K562 (cell line): ENCODE data around the gene SCN1A. TPM values are rescaled to one million over a fixed set of nuclear protein-coding genes. Genes with fewer than 3 reads are reported as not detected.
"Not testable (repeated sequence)": the region's sequence is repeated elsewhere in the genome, so short reads cannot be mapped to it uniquely, and the experiment has no call there.

ENCODE experiments used
- ATAC-seq: fragments of 200-7000 bp; cut with Tn5 transposase; 3 replicates; pipeline ENCODE4 v1.9.1; 2020; ENCODE audit warnings: moderate library complexity
- BruUV-seq: library from RNA; stranded (reverse); fragments of 400-500 nt; replicated peaks from 2 replicates; lab custom pipeline; 2021; lab: Mats Ljungman, UMichigan
- CTCF ChIA-PET: fragments of 300-600 bp; formaldehyde crosslinking; extraction: SDS; loops from one replicate; lab custom pipeline; 2021; ENCODE audit warnings: low intra/inter-chr PET ratio; lab: Yijun Ruan, JAX
- POLR2A ChIA-PET: fragments of 300-600, 350-650 bp; sonication (Branson Sonifier 250); formaldehyde crosslinking; extraction: SDS; loops from one replicate; lab custom pipeline; 2021; ENCODE audit warnings: antibody characterized with exemption, inconsistent platforms; lab: Yijun Ruan, JAX
- DNase-seq, 4 experiments: peaks; one replicate each; pipeline versions ENCODE4 v3.0.0 to v3.0.0-alpha.2; 2011 to 2018; ENCODE audit warnings: low spot score in 3 of 4, mixed read lengths in 3 of 4; ENCODE audit errors: extremely low read depth in 1 of 4
- FAIRE-seq: peaks from 2 replicates; lab custom pipeline; 2011; peaks lifted over from hg19 to GRCh38; lab: Jason Lieb, UNC
- H2AFZ ChIP-seq: 2 replicates; pipeline ENCODE4 v1.6.0; 2011; ENCODE audit warnings: low read depth, low read length, control low read depth, inconsistent platforms
- H3K27ac ChIP-seq: fragments of 200-600 bp; 3 replicates; pipeline ENCODE4 v1.8.0; 2011; ENCODE audit warnings: low read depth, mild to moderate bottlenecking, control low read depth, inconsistent platforms, low read length, moderate library complexity, mixed read lengths; ENCODE audit errors: extremely low read depth
- H3K27me3 ChIP-seq, 2 experiments: fragments of 300-600 bp in 1 of 2; 2 replicates in 1 of 2; 3 replicates in 1 of 2; pipeline versions ENCODE4 v1.6.0 to v1.8.0; 2011; ENCODE audit warnings: inconsistent platforms in 2 of 2, low read length in 2 of 2, mild to moderate bottlenecking in 1 of 2, mixed read lengths in 1 of 2, moderate library complexity in 1 of 2; ENCODE audit not compliant: control insufficient read depth in 2 of 2, insufficient read depth in 2 of 2
- H3K36me3 ChIP-seq: fragments of 300-600 bp; 3 replicates; pipeline ENCODE4 v1.8.0; 2011; ENCODE audit warnings: mild to moderate bottlenecking, low read length, inconsistent platforms; ENCODE audit not compliant: control insufficient read depth, insufficient read depth
- H3K4me1 ChIP-seq, 2 experiments: fragments of 200-600 bp in 1 of 2; replicated peaks in 1 of 2; 2 replicates in 1 of 2; 3 replicates in 1 of 2; pipeline versions ENCODE4 v1.5.1 to v1.8.0; 2011; ENCODE audit warnings: inconsistent platforms in 2 of 2, low read length in 2 of 2, mild to moderate bottlenecking in 1 of 2, mixed read lengths in 1 of 2, moderate library complexity in 1 of 2; ENCODE audit not compliant: control insufficient read depth in 2 of 2, insufficient read depth in 2 of 2
- H3K4me2 ChIP-seq: 2 replicates; pipeline ENCODE4 v1.6.1; 2011; ENCODE audit warnings: low read length, control low read depth, inconsistent platforms, mixed read lengths; ENCODE audit not compliant: insufficient read depth
- H3K4me3 ChIP-seq: fragments of 200-600 bp; sonication (generic), shearing (Covaris generic); 2 replicates; pipeline ENCODE4 v1.5.1; 2016; ENCODE audit warnings: control low read depth, inconsistent platforms
- H3K79me2 ChIP-seq: fragments of 200-600 bp; 3 replicates; pipeline ENCODE4 v1.8.0; 2011; ENCODE audit warnings: low read length, inconsistent platforms; ENCODE audit not compliant: control insufficient read depth, insufficient read depth
- H3K9ac ChIP-seq, 2 experiments: 2 replicates each; pipeline versions ENCODE4 v1.6.0 to v1.6.1; 2011; ENCODE audit warnings: low read depth in 2 of 2, low read length in 2 of 2, control low read depth in 1 of 2, inconsistent platforms in 1 of 2, mild to moderate bottlenecking in 1 of 2, mixed read lengths in 1 of 2; ENCODE audit not compliant: insufficient read depth in 1 of 2
- H3K9me1 ChIP-seq: one replicate; pipeline ENCODE4 v1.6.0; 2011; ENCODE audit warnings: inconsistent platforms, mild to moderate bottlenecking, low read length, moderate library complexity; ENCODE audit not compliant: control insufficient read depth, insufficient read depth
- H3K9me3 ChIP-seq: replicated peaks from 2 replicates; pipeline ENCODE4 v1.5.1; 2011; ENCODE audit warnings: low read depth, low read length, inconsistent platforms; ENCODE audit not compliant: control insufficient read depth, insufficient read depth
- H4K20me1 ChIP-seq: replicated peaks from 2 replicates; pipeline ENCODE4 v1.6.1; 2011; ENCODE audit warnings: low read length, inconsistent platforms, mixed read lengths; ENCODE audit not compliant: control insufficient read depth, insufficient read depth
- ARID1B ChIP-seq: fragments of 450-650 bp; IDR thresholded peaks from 2 replicates; pipeline ENCODE4 v1.6.1; 2016; ENCODE audit warnings: antibody characterized with exemption, mild to moderate bottlenecking, inconsistent platforms
- ID3 ChIP-seq, 2 experiments: fragments of 250-450 bp in 1 of 2; fragments of 450-650 bp in 1 of 2; sonication (Bioruptor Pico) in 1 of 2; IDR thresholded peaks; 2 replicates each; pipeline versions ENCODE4 v1.6.1 to v1.8.0; 2016 to 2021; ENCODE audit warnings: mild to moderate bottlenecking in 2 of 2, moderate library complexity in 2 of 2, missing compliant biosample characterization in 1 of 2, missing genetic modification characterization in 1 of 2
- OTX1 ChIP-seq: fragments of 450-650 bp; formaldehyde crosslinking; IDR thresholded peaks from 2 replicates; pipeline ENCODE4 v1.4.0; 2022; ENCODE audit warnings: mild to moderate bottlenecking
- TARDBP ChIP-seq: fragments of 450-650 bp; IDR thresholded peaks from 2 replicates; pipeline ENCODE4 v1.6.1; 2016
- VEZF1 ChIP-seq: fragments of 200-800 bp; sonication (Bioruptor generic); IDR thresholded peaks from 2 replicates; pipeline ENCODE4 v1.6.1; 2017; ENCODE audit warnings: missing genetic modification characterization, missing compliant biosample characterization
- ZNF609 ChIP-seq: sonication (generic); formaldehyde crosslinking; IDR thresholded peaks from 2 replicates; pipeline ENCODE4 v1.8.1; 2023; ENCODE audit warnings: missing genetic modification reagents, mild to moderate bottlenecking, borderline replicate concordance
- in situ Hi-C: fragments of 300-500 bp; cut with MboI; formaldehyde crosslinking; loops from 4 replicates; pipeline ENCODE4 v1.15.0; 2018; ENCODE audit warnings: inconsistent platforms, mixed read lengths
- intact Hi-C: fragments of 100-400 bp; cut with micrococcal nuclease; formaldehyde crosslinking; loops from 2 replicates; pipeline ENCODE4 v1.14.2; 2022
- polyA plus RNA-seq, 8 experiments: library from polyadenylated mRNA; depleted of rRNA in 4 of 8; stranded (reverse) in 5 of 8; unstranded in 3 of 8; fragments of >200 nt; fragmentation: Nextera tagmentation in 2 of 8; fragmentation: Illumina TruSeq in 1 of 8; extraction: Ambion mirVana in 2 of 8; extraction: Trizol in 1 of 8; gene quantifications; 2 replicates each; pipeline versions ENCODE4 v1.2.1 to v1.2.3, GENCODE V29; 2011 to 2014; ENCODE audit warnings: inconsistent platforms in 1 of 8, missing spikeins in 1 of 8
- total RNA-seq, 7 experiments: library from RNA; depleted of rRNA in 6 of 7; stranded (reverse); fragments of >200 nt in 6 of 7; fragmentation: Illumina TruSeq in 2 of 7; extraction: Trizol in 2 of 7; gene quantifications; 2 replicates each; pipeline versions ENCODE4 v1.2.1 to v1.2.3, GENCODE V29; 2011 to 2021; ENCODE audit warnings: low replicate concordance in 1 of 7
- TF ChIP-seq, protein P1 (sequence below): fragments of 450-650 bp; IDR thresholded peaks from 2 replicates; pipeline ENCODE4 v1.6.1; 2017; ENCODE audit warnings: antibody characterized with exemption

The SCN1A gene
- total and polyA plus RNA-seq, 9 of the 15 experiments (the other 6 are each of a cell fraction or from before 2014, with no cell fraction given): not detected

GRCh38 chr2:165985120-165985519 is 142.7 kb downstream of the SCN1A start (continued):
- TF ChIP-seq, protein P1, sequence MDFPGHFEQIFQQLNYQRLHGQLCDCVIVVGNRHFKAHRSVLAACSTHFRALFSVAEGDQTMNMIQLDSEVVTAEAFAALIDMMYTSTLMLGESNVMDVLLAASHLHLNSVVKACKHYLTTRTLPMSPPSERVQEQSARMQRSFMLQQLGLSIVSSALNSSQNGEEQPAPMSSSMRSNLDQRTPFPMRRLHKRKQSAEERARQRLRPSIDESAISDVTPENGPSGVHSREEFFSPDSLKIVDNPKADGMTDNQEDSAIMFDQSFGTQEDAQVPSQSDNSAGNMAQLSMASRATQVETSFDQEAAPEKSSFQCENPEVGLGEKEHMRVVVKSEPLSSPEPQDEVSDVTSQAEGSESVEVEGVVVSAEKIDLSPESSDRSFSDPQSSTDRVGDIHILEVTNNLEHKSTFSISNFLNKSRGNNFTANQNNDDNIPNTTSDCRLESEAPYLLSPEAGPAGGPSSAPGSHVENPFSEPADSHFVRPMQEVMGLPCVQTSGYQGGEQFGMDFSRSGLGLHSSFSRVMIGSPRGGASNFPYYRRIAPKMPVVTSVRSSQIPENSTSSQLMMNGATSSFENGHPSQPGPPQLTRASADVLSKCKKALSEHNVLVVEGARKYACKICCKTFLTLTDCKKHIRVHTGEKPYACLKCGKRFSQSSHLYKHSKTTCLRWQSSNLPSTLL: no peak
- TF ChIP-seq VEZF1 (CRISPR knock-in tag): no peak
- TF ChIP-seq TARDBP: no peak
- 0 out of 2 replicates have a peak, but pooled peaks have one; percentile 43 for TF ChIP-seq OTX1
- no peak for TF ChIP-seq ID3 (CRISPR knock-in tag; IDR thresholded peaks at IDR 0.05)
- TF ChIP-seq ID3 (tag; IDR thresholded peaks at IDR 0.05): no peak
- no peak for TF ChIP-seq ZNF609
- no peak for TF ChIP-seq ARID1B

DNA sequence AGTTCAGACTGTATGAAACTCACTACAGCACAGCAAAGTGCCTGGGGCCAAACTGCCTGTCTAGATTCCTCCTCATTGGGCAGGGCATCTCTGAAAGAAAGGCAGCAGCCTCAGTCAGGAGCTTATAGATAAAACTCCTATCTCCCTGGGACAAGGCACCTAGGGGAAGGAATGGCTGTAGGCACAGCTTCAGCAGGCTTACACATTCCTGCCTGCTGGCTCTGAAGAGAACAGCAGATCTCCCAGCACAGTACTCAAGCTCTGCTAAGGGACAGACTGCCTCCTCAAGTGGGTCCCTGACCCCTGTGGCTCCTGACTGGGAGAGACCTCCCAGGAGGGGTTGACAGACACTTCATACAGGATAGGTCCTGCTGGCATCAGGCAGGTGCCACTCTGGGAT is 155.7 kb downstream of the SCN1A start:
- H4K20me1 ChIP-seq, BruUV-seq, H3K9me3 ChIP-seq, DNase-seq, in situ Hi-C loops, H3K9ac ChIP-seq, H3K4me1 ChIP-seq, H3K79me2 ChIP-seq, FAIRE-seq, intact Hi-C loops, H3K27ac ChIP-seq, H3K36me3 ChIP-seq, POLR2A ChIA-PET, H3K4me3 ChIP-seq, H3K27me3 ChIP-seq, H3K4me2 ChIP-seq, CTCF ChIA-PET, H3K9me1 ChIP-seq, ATAC-seq, H2AFZ ChIP-seq: not testable (repeated sequence)
